RWPE1 (cell line): ENCODE results near the gene HIBADH.
"Not testable (repeated sequence)": the region's sequence is repeated elsewhere in the genome, so short reads cannot be mapped to it uniquely, and the experiment has no call there.

ENCODE experiments used
- CTCF ChIA-PET: fragments of 350-600 bp; sonication (Branson Sonifier 250); formaldehyde crosslinking; extraction: SDS; loops from one replicate; lab custom pipeline; 2021; lab: Yijun Ruan, JAX
- POLR2A ChIA-PET: fragments of 400-600 bp; formaldehyde crosslinking; extraction: SDS; loops from one replicate; lab custom pipeline; 2020; ENCODE audit warnings: antibody characterized with exemption; ENCODE audit not compliant: low non-redundant PET; lab: Yijun Ruan, JAX
- DNase-seq: peaks from one replicate; pipeline ENCODE4 v3.0.0; 2012; ENCODE audit warnings: low spot score
- H3K27ac ChIP-seq: fragments of 450-650 bp; 2 replicates; pipeline ENCODE4 v1.5.1; 2017
- TF ChIP-seq, protein P1 (sequence below): fragments of 450-650 bp; conservative IDR thresholded peaks from 2 replicates; pipeline ENCODE4 v1.5.1; 2017; ENCODE audit warnings: low read depth, mild to moderate bottlenecking

Gene HIBADH

DNA sequence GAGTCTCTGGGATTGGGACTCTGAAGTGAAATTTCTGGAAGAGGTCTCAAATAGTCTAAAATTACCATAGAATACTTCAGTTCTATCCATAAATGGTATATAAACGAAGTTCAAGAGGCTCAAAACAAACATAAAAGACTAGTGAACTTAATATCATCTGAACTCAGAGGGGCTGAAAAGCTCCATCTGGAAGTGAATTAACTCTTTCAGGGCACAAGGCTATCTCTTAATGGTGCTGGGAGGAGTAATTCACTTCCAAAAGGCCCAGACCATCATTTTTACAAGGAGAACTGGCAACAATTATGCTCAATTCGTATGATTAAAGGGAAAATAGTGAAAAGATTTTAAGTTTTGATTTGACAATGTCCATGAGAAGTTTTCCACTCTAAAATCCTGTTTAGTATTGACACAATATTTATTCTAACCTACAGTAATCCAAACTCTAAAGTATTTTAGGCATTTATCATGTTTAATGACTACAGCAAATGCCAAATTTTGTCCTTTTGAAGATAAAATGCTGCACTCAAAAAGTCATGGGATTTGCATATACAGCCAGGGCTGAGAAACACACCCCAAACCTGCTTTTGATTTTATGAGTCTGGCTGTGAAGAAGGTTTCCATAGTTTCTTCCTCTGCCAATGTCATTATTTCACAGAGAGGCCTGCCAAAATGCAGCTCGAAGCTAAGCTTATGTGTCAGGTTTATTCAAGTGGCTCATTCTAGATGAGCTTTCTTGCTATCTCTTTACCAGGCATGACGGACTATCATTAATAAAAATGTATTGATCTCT lies 143.9 kb downstream of the HIBADH start:
- ChIA-PET POLR2A (no interaction called here), CTCF (no interaction called here)
- no peak for DNase-seq
- TF ChIP-seq, protein P1, sequence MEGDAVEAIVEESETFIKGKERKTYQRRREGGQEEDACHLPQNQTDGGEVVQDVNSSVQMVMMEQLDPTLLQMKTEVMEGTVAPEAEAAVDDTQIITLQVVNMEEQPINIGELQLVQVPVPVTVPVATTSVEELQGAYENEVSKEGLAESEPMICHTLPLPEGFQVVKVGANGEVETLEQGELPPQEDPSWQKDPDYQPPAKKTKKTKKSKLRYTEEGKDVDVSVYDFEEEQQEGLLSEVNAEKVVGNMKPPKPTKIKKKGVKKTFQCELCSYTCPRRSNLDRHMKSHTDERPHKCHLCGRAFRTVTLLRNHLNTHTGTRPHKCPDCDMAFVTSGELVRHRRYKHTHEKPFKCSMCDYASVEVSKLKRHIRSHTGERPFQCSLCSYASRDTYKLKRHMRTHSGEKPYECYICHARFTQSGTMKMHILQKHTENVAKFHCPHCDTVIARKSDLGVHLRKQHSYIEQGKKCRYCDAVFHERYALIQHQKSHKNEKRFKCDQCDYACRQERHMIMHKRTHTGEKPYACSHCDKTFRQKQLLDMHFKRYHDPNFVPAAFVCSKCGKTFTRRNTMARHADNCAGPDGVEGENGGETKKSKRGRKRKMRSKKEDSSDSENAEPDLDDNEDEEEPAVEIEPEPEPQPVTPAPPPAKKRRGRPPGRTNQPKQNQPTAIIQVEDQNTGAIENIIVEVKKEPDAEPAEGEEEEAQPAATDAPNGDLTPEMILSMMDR, result no peak
- H3K27ac ChIP-seq, result no peak overlapping the region

DNA sequence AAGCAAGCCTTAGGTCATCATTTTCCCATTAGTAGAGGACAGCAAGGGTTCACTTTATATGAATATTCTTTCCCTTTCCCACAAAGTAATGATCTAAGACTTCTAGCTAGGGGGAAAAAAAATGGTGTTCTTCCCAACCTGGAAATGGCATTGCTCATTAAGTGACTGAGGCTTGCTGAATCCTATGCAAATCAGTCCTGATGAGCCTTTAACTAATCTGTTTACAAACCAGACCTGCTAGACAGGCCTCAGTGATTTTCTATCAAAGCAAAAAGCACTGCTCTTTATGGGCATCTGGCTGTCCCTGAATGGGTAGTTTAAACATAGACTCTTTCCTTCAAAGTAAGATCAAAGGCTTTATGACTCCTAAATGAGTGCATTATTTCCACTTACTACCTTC lies 146.3 kb downstream of the HIBADH start:
- POLR2A ChIA-PET, result no interaction called here
- TF ChIP-seq, protein P1, result no peak
- no peak overlapping the region for H3K27ac ChIP-seq
- no peak for DNase-seq
- CTCF ChIA-PET, result no interaction called here

DNA sequence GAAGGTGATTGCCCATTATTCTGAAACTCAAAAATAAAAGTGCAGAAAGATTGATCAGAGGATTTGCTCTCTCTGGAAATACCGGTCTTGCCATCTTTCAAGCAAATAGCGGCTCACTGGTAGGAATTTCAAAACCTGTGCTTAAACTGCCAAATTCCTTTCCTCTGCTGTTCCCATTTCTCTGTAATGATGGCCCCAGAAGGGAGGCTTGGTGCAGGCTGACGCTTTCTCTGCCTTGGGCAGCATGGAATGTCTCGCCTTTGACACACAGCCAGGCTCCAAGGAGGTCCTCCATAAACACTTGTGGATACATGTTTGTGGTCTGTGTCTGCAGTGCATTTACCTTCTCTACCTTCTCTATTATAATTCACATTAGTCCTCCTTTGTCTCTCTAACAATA lies 146.8 kb downstream of the HIBADH start:
- DNase-seq, result no peak
- ChIA-PET POLR2A (no interaction called here), CTCF (no interaction called here)
- H3K27ac ChIP-seq, result no peak overlapping the region
- TF ChIP-seq, protein P1, result no peak

DNA sequence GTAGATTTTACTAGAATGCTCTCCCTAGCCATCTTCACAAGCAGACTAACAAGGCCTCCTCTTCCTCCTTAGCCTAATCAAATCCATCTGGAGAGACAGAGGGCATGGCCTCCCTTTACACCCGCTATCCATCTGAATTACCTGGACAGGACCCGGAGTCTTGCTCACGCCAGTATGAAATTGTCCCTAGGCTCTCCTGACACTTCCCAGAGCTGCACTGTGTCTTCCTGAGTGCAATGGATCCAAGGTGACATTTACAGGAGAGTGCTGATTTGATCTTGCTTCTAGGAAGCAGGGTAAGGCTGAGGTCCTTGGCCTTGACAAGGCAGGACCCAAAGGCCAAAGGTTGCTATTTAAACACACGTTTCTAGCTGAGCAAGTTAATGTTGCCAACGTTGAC lies 147.8 kb downstream of the HIBADH start:
- TF ChIP-seq, protein P1, result no peak
- no peak for DNase-seq
- H3K27ac ChIP-seq, result no peak overlapping the region
- CTCF ChIA-PET, result no interaction called here
- POLR2A ChIA-PET, result no interaction called here

DNA sequence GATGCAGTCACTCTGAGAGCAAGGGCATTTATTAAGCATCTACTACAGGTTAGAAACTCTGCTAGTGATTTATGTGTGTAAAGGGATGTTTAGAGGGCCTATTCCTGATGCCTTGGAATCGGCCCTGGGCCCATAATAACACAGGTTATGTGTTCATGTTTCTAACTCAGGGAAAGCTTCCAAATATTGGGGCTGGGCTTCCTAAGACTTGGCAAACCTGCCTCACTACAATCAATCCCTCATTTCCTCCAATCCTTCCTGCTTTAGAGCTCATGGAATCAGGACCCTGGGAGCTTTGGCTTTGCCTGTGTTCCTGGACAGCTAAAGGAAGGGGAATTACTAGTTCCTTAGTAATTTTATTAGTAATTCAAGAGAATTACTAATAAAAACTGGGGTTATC lies 148.8 kb downstream of the HIBADH start:
- no peak overlapping the region for H3K27ac ChIP-seq
- ChIA-PET POLR2A (no interaction called here), CTCF (no interaction called here)
- no peak for DNase-seq
- TF ChIP-seq, protein P1, result no peak

DNA sequence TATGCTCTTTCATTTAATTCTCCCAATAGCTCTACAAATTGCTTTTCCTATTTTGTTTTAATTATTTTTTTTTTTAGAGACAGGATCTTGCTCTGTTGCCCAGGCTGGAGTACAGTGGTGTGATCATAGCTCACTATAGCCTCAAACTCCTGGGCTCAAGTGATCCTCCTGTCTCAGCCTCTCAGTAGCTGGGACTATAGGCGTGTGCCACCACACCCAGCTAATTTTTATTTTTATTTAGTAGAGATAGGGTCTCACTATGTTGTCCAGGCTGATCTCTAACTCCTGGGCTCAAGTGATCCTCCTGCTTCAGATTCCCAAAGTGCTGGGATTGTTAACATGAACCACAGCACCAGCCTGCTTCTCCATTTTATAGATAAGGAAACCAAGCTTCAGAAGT lies 151.3 kb downstream of the HIBADH start:
- CTCF ChIA-PET, result interaction anchor here (0.5 kb wide), 1 partner anchor 352 kb away, joined by 3 read pairs; no protein-coding TSS in a partner anchor
- H3K27ac ChIP-seq, DNase-seq, POLR2A ChIA-PET: not testable (repeated sequence)

DNA sequence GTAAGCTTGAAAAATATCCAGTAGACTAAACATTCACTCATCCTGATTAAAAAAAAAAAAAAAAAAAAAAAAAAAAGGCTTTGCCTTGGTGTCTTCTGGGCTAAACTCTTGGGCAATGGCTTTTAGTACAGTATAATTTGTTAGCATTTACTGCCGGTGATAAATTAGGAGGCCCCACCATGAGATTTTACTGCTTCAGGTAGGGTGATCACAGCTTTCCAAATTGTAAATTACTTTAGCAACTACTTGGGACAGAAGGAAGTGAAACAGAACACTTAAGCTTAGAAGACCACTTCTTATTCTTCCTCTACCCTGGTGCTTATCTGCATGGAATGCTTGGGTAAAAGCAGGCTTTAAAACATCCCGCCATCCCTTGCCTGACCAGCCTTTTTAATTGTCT lies 152.1 kb downstream of the HIBADH start:
- TF ChIP-seq, protein P1, result no peak
- no peak for DNase-seq
- ChIA-PET POLR2A (no interaction called here), CTCF (interaction anchor here (0.6 to 0.7 kb wide), 2 partner anchors 18 to 34 kb away, joined by 3 to 5 read pairs; no protein-coding TSS in a partner anchor)
- no peak overlapping the region for H3K27ac ChIP-seq

DNA sequence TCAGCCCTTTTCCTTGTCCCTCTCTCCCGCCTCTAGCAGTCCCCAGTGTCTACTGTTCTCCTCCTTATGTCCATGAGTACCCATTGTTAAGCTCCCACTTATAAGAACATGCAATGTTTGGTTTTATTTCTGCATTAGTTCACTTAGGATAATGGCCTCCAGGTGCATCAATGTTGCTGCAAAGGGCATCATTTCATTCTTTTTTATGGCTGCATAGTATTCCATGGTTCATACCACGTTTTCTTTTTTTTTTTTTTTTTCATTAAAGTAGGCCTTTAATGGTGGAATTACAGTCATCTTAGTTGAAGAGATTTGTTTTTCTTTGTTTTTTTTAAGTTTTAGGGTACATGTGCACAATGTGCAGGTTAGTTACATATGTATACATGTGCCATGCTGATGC lies 160.8 kb downstream of the HIBADH start:
- H3K27ac ChIP-seq, POLR2A ChIA-PET, CTCF ChIA-PET, DNase-seq: not testable (repeated sequence)
